Rectal smooth muscle tissue (tissue), 1 donor: ENCODE measurements around the gene SAMSN1.

Experiments used
- H3K27ac ChIP-seq: one replicate; pipeline ENCODE4 v1.7.0; 2013; ENCODE audit warnings: low read depth, low read length, inconsistent platforms
- H3K27me3 ChIP-seq: one replicate; pipeline ENCODE4 v1.7.0; 2013; ENCODE audit warnings: low read length; ENCODE audit not compliant: control insufficient read depth, insufficient read depth
- H3K36me3 ChIP-seq: one replicate; pipeline ENCODE4 v1.7.0; 2013; ENCODE audit warnings: low read length; ENCODE audit not compliant: control insufficient read depth, insufficient read depth
- H3K4me1 ChIP-seq: one replicate; pipeline ENCODE4 v1.7.0; 2013; ENCODE audit warnings: low read length; ENCODE audit not compliant: control insufficient read depth, insufficient read depth
- H3K4me3 ChIP-seq: one replicate; pipeline ENCODE4 v1.7.0; 2013; ENCODE audit warnings: low read length
- H3K9ac ChIP-seq: one replicate; pipeline ENCODE4 v1.7.0; 2013; ENCODE audit warnings: low read length

The SAMSN1 gene

GRCh38 chr21:14545906-14546480 lies at the start of gene SAMSN1:
Gene SAMSN1, minus strand, starts transcription at chr21:14546315. Its CDS starts 54 bp downstream, at chr21:14546261.
- Histone ChIP-seq H3K27me3 (no peaks in the 10 kb centered on the region), H3K27ac (no peak within 1 kb of the TSS), H3K9ac (no peak within 1 kb of the TSS), H3K4me3 (peak within 1 kb of the TSS; percentile 20), H3K36me3 (no peaks in the 10 kb centered on the region), H3K4me1 (no peaks in the 10 kb centered on the region)

GRCh38 chr21:14595449-14595848 lies 49.3 kb upstream of the SAMSN1 start:
- Histone ChIP-seq H3K4me1 (no peaks in the 10 kb centered on the region), H3K27me3 (no peaks in the 10 kb centered on the region), H3K4me3 (no peak overlapping the region), H3K9ac (no peak overlapping the region), H3K27ac (no peak overlapping the region), H3K36me3 (no peaks in the 10 kb centered on the region)

- Histone ChIP-seq H3K4me1 (no peaks in the 10 kb centered on the region), H3K4me3 (no peak overlapping the region), H3K36me3 (no peaks in the 10 kb centered on the region), H3K9ac (no peak overlapping the region), H3K27ac (no peak overlapping the region), H3K27me3 (no peaks in the 10 kb centered on the region)
Observed at GRCh38 chr21:14594967-14595366, 48.9 kb upstream of the SAMSN1 start.

GRCh38 chr21:14593230-14593629 lies 47.1 kb upstream of the SAMSN1 start:
- no peak overlapping the region for H3K4me3 ChIP-seq
- no peak overlapping the region for H3K27ac ChIP-seq
- no peaks in the 10 kb centered on the region for H3K27me3 ChIP-seq
- H3K4me1 ChIP-seq: no peaks in the 10 kb centered on the region
- no peaks in the 10 kb centered on the region for H3K36me3 ChIP-seq
- H3K9ac ChIP-seq: no peak overlapping the region

DNA sequence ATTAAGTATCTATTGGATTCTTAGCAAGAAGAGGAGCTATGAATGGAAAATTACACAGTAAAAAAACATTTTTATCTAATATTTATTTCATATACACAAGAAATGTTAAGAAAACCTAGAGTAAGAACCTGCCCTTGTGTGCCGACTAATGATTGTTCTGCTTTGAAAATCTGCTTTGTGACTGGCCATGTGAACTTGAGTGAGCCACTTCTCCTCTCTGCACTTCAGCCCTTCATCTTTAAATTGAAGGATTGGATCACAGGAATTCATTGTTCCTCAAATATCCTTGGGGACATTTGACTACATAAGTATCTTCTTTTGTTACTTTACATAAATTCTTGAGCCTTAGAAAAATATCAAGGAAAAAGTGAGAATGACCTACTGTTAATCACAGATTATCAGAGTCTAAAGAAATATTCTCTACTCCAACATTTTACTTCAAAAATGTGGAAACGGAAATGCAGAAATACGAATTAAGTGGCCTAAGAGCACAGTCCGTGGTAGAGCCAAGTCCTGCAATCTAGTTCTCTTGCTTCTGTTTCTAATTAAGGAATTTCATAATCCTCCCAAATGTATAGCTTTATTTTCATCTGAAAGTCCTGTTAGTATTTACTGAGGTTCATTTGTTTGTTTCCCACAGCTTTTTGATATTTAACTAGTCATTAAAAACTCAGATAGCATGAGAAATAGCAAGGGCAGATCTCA lies 46.3 kb upstream of the SAMSN1 start:
- no peak overlapping the region for H3K4me3 ChIP-seq
- no peak overlapping the region for H3K27ac ChIP-seq
- H3K27me3 ChIP-seq: no peaks in the 10 kb centered on the region
- no peaks in the 10 kb centered on the region for H3K36me3 ChIP-seq
- H3K4me1 ChIP-seq: no peaks in the 10 kb centered on the region
- no peak overlapping the region for H3K9ac ChIP-seq

GRCh38 chr21:14591882-14592281 lies 45.8 kb upstream of the SAMSN1 start:
- Histone ChIP-seq H3K36me3 (no peaks in the 10 kb centered on the region), H3K4me1 (no peaks in the 10 kb centered on the region), H3K4me3 (no peak overlapping the region), H3K27me3 (no peaks in the 10 kb centered on the region), H3K27ac (no peak overlapping the region), H3K9ac (no peak overlapping the region)

DNA sequence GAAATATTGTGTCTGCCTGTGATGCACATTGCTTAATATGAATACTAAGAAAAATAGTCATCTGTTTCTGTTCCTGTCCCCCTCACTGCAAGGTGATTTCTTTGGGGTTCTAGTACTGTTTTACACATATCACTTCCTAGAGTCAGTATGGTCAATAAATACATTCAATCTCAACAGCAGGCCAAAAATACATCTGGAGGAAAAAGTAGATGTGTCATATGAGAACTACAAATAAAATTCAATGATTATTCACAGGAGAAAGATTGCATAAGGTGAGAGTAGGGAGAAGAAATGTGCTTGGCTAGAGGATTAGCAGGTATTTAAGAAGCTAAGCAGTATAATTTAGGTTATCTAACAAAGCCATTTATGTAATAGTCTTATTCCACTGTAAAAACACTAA lies 45.3 kb upstream of the SAMSN1 start:
- no peaks in the 10 kb centered on the region for H3K36me3 ChIP-seq
- H3K4me1 ChIP-seq: no peaks in the 10 kb centered on the region
- H3K9ac ChIP-seq: no peak overlapping the region
- H3K27ac ChIP-seq: no peak overlapping the region
- no peak overlapping the region for H3K4me3 ChIP-seq
- no peaks in the 10 kb centered on the region for H3K27me3 ChIP-seq

DNA sequence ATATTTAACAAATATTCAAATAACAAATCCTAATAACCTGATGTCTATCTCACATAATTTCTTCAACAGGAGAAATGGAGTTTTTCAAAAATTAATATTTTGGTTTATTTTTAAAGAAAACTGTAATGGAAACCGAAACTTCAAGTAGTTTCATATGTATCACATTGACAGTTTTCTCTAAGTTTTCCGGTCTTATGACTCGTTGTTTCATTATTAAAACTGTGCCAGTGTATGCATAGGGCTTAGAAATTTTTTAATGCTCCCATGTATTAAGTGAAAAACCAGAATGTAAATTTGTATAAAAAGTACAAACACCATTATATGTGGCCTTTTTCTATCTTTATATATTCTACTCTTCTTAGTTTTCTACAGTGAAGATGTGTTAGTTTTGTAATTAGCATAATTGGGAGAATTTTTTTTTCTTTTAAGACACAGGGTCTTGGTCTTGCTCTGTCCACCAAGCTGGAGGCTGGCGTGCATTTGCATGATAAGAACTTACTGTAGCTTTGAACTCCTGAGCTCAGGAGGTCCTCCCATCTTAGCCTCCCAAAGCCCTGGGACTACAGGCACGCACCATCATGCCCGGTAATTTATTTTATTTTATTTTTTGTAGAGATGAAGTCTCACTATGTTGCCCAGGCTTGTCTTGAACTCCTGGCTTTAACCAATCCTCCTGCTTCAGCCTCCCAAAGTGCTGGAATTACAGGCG lies 43.9 kb upstream of the SAMSN1 start:
- H3K36me3 ChIP-seq: no peaks in the 10 kb centered on the region
- H3K9ac ChIP-seq: no peak overlapping the region
- H3K27me3 ChIP-seq: no peaks in the 10 kb centered on the region
- no peak overlapping the region for H3K27ac ChIP-seq
- no peak overlapping the region for H3K4me3 ChIP-seq
- H3K4me1 ChIP-seq: no peaks in the 10 kb centered on the region

- H3K4me3 ChIP-seq: no peak overlapping the region
Observed at GRCh38 chr21:14587266-14587665, 41.2 kb upstream of the SAMSN1 start.

DNA sequence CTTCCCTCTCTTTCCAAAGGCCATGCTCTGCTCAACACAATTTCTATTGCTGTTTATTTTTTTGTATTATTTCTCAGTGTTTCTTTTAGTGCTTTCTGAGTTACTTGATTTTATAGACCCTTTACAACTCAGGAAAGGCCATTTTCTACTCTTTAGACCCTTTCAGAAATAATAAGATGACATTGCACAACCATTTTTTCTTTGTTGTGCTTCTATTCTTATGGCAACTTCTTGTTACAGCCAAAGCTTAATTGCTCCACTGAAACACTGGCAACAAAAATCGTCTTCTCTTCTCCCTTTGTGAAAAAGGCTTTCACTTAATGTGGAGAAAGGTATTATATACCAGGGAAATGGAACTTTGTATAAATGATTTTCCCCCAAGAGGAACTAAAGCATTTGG lies 39.0 kb upstream of the SAMSN1 start:
- no peak overlapping the region for H3K27ac ChIP-seq
- no peak overlapping the region for H3K9ac ChIP-seq
- no peaks in the 10 kb centered on the region for H3K36me3 ChIP-seq

More at GRCh38 chr21:14587266-14587665, 41.2 kb upstream of the SAMSN1 start:
- H3K27ac ChIP-seq: no peak overlapping the region
- H3K27me3 ChIP-seq: no peaks in the 10 kb centered on the region
- no peaks in the 10 kb centered on the region for H3K36me3 ChIP-seq
- H3K9ac ChIP-seq: no peak overlapping the region
- H3K4me1 ChIP-seq: no peaks in the 10 kb centered on the region

DNA sequence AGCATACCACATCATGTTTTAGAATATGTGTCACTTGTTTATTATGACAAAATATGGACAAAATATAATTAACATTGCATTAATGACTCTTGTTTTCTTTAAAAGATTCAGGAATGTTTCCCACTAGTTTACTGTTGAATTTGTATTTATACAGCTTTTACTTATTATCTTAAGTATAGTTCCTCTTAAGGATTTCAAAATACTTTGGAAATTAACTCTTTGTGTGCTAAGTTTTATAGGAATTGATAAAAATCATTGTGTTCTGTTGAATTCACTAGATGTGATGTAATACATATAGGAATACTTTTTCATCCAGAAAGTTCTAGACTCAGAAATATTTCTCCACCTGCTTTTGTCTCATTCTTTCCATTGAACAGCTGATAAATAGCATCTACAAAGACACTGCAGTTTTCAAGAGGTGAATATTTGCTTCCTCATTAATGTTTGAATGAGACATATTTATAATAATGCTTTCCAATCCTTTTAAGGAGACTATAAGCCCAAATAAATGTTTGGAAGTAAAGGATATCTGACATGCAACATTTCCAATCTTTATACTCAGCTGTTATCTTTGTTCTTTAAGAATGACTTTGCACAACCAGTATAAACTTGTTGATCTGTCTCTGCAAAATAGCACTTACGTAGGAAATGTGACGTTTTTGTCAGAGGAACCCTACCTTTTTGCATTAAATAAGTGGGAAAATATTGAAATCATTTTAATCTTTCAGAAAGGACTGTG lies 38.4 kb upstream of the SAMSN1 start:
- no peak overlapping the region for H3K27ac ChIP-seq
- no peaks in the 10 kb centered on the region for H3K36me3 ChIP-seq
- H3K9ac ChIP-seq: no peak overlapping the region

More for the DNA sequence above, 39.0 kb upstream of the SAMSN1 start:
- no peak overlapping the region for H3K4me3 ChIP-seq
- H3K27me3 ChIP-seq: no peaks in the 10 kb centered on the region
- no peaks in the 10 kb centered on the region for H3K4me1 ChIP-seq

GRCh38 chr21:14583629-14584255 lies 37.6 kb upstream of the SAMSN1 start:
- Histone ChIP-seq H3K27me3 (no peaks in the 10 kb centered on the region), H3K9ac (no peak overlapping the region), H3K36me3 (no peaks in the 10 kb centered on the region), H3K4me1 (no peaks in the 10 kb centered on the region), H3K4me3 (no peak overlapping the region), H3K27ac (no peak overlapping the region)

More for the DNA sequence above, 38.4 kb upstream of the SAMSN1 start:
- Histone ChIP-seq H3K4me1 (no peaks in the 10 kb centered on the region), H3K27me3 (no peaks in the 10 kb centered on the region), H3K4me3 (no peak overlapping the region)
